IMR-90 (cell line): ENCODE measurements around the gene PIEZO2. TPM values are rescaled to one million over a fixed set of nuclear protein-coding genes. Genes with fewer than 3 reads are reported as not detected.

ENCODE experiments used
- ATAC-seq: fragments of 200-7000 bp; cut with Tn5 transposase; 2 replicates; pipeline ENCODE4 v1.9.1; 2020; ENCODE audit warnings: low read depth, mild to moderate bottlenecking, moderate library complexity
- BruUV-seq: library from RNA; stranded (reverse); fragments of 400-500 nt; replicated peaks from 2 replicates; lab custom pipeline; 2021; lab: Mats Ljungman, UMichigan
- CTCF ChIA-PET: fragments of 300-600 bp; formaldehyde crosslinking; extraction: SDS; loops from one replicate; lab custom pipeline; 2021; ENCODE audit warnings: antibody characterized with exemption; lab: Yijun Ruan, JAX
- POLR2A ChIA-PET: fragments of 300-600 bp; sonication (Branson Sonifier 250); formaldehyde crosslinking; loops from one replicate; lab custom pipeline; 2022; ENCODE audit warnings: antibody characterized with exemption; ENCODE audit not compliant: unreplicated experiment; lab: Charles Lee
- DNase-seq: peaks from one replicate; pipeline ENCODE4 v3.0.0; 2013
- H2AFZ ChIP-seq: replicated peaks from 2 replicates; pipeline ENCODE3; 2013; ENCODE audit warnings: low read length, mild to moderate bottlenecking; ENCODE audit not compliant: poor library complexity
- H2AK5ac ChIP-seq: 2 replicates; pipeline ENCODE4 v1.6.1; 2013; ENCODE audit warnings: low read depth, low read length, inconsistent platforms
- H2AK9ac ChIP-seq: replicated peaks from 2 replicates; pipeline ENCODE3; 2013; ENCODE audit warnings: mild to moderate bottlenecking, low read depth, low read length, moderate library complexity; ENCODE audit not compliant: poor library complexity
- H2BK120ac ChIP-seq: 2 replicates; pipeline ENCODE4 v1.6.1; 2013; ENCODE audit warnings: low read depth, low read length, inconsistent platforms
- H2BK15ac ChIP-seq: 3 replicates; pipeline ENCODE4 v1.6.1; 2013; ENCODE audit warnings: low read depth, low read length, inconsistent platforms
- H2BK20ac ChIP-seq: 2 replicates; pipeline ENCODE4 v1.6.1; 2013; ENCODE audit warnings: low read depth, mild to moderate bottlenecking, inconsistent platforms, low read length, moderate library complexity
- H2BK5ac ChIP-seq: 2 replicates; pipeline ENCODE4 v1.6.1; 2013; ENCODE audit warnings: mild to moderate bottlenecking, low read depth, low read length, inconsistent platforms; ENCODE audit not compliant: poor library complexity, severe bottlenecking
- H3K14ac ChIP-seq: replicated peaks from 2 replicates; pipeline ENCODE4 v1.6.1; 2013; ENCODE audit warnings: low read depth, low read length, inconsistent platforms
- H3K18ac ChIP-seq: 2 replicates; pipeline ENCODE4 v1.6.1; 2013; ENCODE audit warnings: low read depth, low read length, control low read depth
- H3K23ac ChIP-seq: 2 replicates; pipeline ENCODE4 v1.6.1; 2013; ENCODE audit warnings: low read depth, low read length, inconsistent platforms
- H3K27ac ChIP-seq: 2 replicates; pipeline ENCODE4 v1.5.1; 2013; ENCODE audit warnings: mild to moderate bottlenecking, control low read depth, low read length; ENCODE audit not compliant: insufficient read depth
- H3K27me3 ChIP-seq: 2 replicates; pipeline ENCODE4 v1.6.1; 2013; ENCODE audit warnings: low read length; ENCODE audit not compliant: control insufficient read depth, insufficient read depth
- H3K36me3 ChIP-seq: 2 replicates; pipeline ENCODE4 v1.6.1; 2013; ENCODE audit warnings: low read length, mixed read lengths; ENCODE audit not compliant: control insufficient read depth, insufficient read depth
- H3K4ac ChIP-seq: 2 replicates; pipeline ENCODE4 v1.6.1; 2013; ENCODE audit warnings: low read depth, low read length, inconsistent platforms
- H3K4me1 ChIP-seq: 2 replicates; pipeline ENCODE4 v1.6.1; 2013; ENCODE audit warnings: low read length, mixed read lengths; ENCODE audit not compliant: control insufficient read depth, insufficient read depth
- H3K4me2 ChIP-seq: 2 replicates; pipeline ENCODE4 v1.6.1; 2013; ENCODE audit warnings: low read depth, mild to moderate bottlenecking, control low read depth, low read length, moderate library complexity
- H3K4me3 ChIP-seq: 2 replicates; pipeline ENCODE4 v1.5.1; 2013; ENCODE audit warnings: low read depth, mild to moderate bottlenecking, control low read depth, low read length, moderate library complexity; ENCODE audit not compliant: insufficient read depth
- H3K56ac ChIP-seq: 2 replicates; pipeline ENCODE4 v1.6.1; 2013; ENCODE audit warnings: low read length, inconsistent platforms; ENCODE audit not compliant: insufficient read depth; ENCODE audit errors: extremely low read depth
- H3K79me1 ChIP-seq, 2 experiments: 2 replicates each; pipeline ENCODE4 v1.6.1; 2013; ENCODE audit warnings: low read length in 2 of 2, inconsistent platforms in 1 of 2, low read depth in 1 of 2
- H3K9ac ChIP-seq: 2 replicates; pipeline ENCODE4 v1.6.1; 2013; ENCODE audit warnings: low read depth, low read length, control low read depth
- H3K9me1 ChIP-seq: 2 replicates; pipeline ENCODE4 v1.6.1; 2013; ENCODE audit warnings: low read length, inconsistent platforms; ENCODE audit not compliant: insufficient read depth
- H3K9me3 ChIP-seq: 2 replicates; pipeline ENCODE4 v1.6.1; 2013; ENCODE audit warnings: low read length; ENCODE audit not compliant: control insufficient read depth, insufficient read depth
- H4K20me1 ChIP-seq: 2 replicates; pipeline ENCODE4 v1.6.1; 2013; ENCODE audit warnings: low read length, inconsistent platforms; ENCODE audit not compliant: insufficient read depth
- H4K5ac ChIP-seq: 2 replicates; pipeline ENCODE4 v1.6.1; 2013; ENCODE audit warnings: mild to moderate bottlenecking, low read depth, low read length, control low read depth
- H4K8ac ChIP-seq, 2 experiments: 2 replicates each; pipeline ENCODE4 v1.6.1; 2013; ENCODE audit warnings: low read depth in 2 of 2, low read length in 2 of 2, control low read depth in 1 of 2, inconsistent platforms in 1 of 2
- H4K91ac ChIP-seq: 2 replicates; pipeline ENCODE4 v1.6.1; 2013; ENCODE audit warnings: low read depth, low read length, inconsistent platforms; ENCODE audit not compliant: insufficient read depth
- BHLHE40 ChIP-seq: fragments of 150-350 bp; IDR thresholded peaks from 2 replicates; pipeline ENCODE4 v1.6.1; 2016; ENCODE audit warnings: mild to moderate bottlenecking, low read depth, low read length
- CEBPB ChIP-seq: IDR thresholded peaks from 2 replicates; pipeline ENCODE4 v1.6.1; 2012; ENCODE audit warnings: low read depth, low read length, improper control_type of control experiment
- CHD1 ChIP-seq: IDR thresholded peaks from 2 replicates; pipeline ENCODE4 v1.6.1; 2012; ENCODE audit warnings: low read depth, low read length, improper control_type of control experiment
- CTCF ChIP-seq: conservative IDR thresholded peaks from 2 replicates; pipeline ENCODE4 v1.5.1; 2012; ENCODE audit warnings: mild to moderate bottlenecking, low read depth, low read length, improper control_type of control experiment
- MAFK ChIP-seq: IDR thresholded peaks from 2 replicates; pipeline ENCODE4 v1.6.1; 2012; ENCODE audit warnings: low read depth, low read length, improper control_type of control experiment
- MAZ ChIP-seq: IDR thresholded peaks from 2 replicates; pipeline ENCODE4 v1.6.1; 2012; ENCODE audit warnings: low read depth, mild to moderate bottlenecking, low read length, improper control_type of control experiment, moderate library complexity, borderline replicate concordance
- MXI1 ChIP-seq: IDR thresholded peaks from 2 replicates; pipeline ENCODE4 v1.6.1; 2012; ENCODE audit warnings: low read depth, mild to moderate bottlenecking, low read length, moderate library complexity, borderline replicate concordance
- NFE2L2 ChIP-seq: fragments of 150-350 bp; IDR thresholded peaks from 2 replicates; pipeline ENCODE4 v1.6.1; 2016; ENCODE audit warnings: low read depth, mild to moderate bottlenecking, low read length
- POLR2A ChIP-seq: IDR thresholded peaks from 2 replicates; pipeline ENCODE4 v1.6.1; 2012; ENCODE audit warnings: mild to moderate bottlenecking, low read depth, low read length
- RAD21 ChIP-seq: IDR thresholded peaks from 2 replicates; pipeline ENCODE4 v1.6.1; 2012; ENCODE audit warnings: low read length, improper control_type of control experiment
- RCOR1 ChIP-seq: IDR thresholded peaks from 2 replicates; pipeline ENCODE4 v1.6.1; 2012; ENCODE audit warnings: mild to moderate bottlenecking, low read length, improper control_type of control experiment; ENCODE audit not compliant: insufficient replicate concordance
- RFX5 ChIP-seq: IDR thresholded peaks from 2 replicates; pipeline ENCODE4 v1.8.0; 2012; ENCODE audit warnings: low read depth, mild to moderate bottlenecking, low read length, moderate library complexity
- SMC3 ChIP-seq: fragments of 150-350 bp; IDR thresholded peaks from 2 replicates; pipeline ENCODE4 v1.6.1; 2016; ENCODE audit warnings: low read depth, mild to moderate bottlenecking, antibody characterized with exemption, low read length, moderate library complexity
- USF2 ChIP-seq: fragments of 150-350 bp; IDR thresholded peaks from 2 replicates; pipeline ENCODE4 v1.6.1; 2017; ENCODE audit warnings: mild to moderate bottlenecking, antibody characterized with exemption, low read length, low read depth
- WGBS, 2 experiments: methylation state at CpG; one replicate each; pipeline versions ENCODE4 v1.1.5 to v1.1.7; 2013; ENCODE audit warnings: missing lambda C conversion rate in 2 of 2; ENCODE audit not compliant: insufficient read length in 1 of 2; ENCODE audit errors: extremely low coverage in 2 of 2; 5-methylcytosine and 5-hydroxymethylcytosine counted together
- dilution Hi-C: fragments of 300-500 bp; cut with HindIII; formaldehyde crosslinking; loops from one replicate; pipeline ENCODE4 v1.14.3; 2018; ENCODE audit warnings: low sequenced_read_pairs; ENCODE audit not compliant: unreplicated experiment
- in situ Hi-C: fragments of 300-500 bp; cut with MboI; formaldehyde crosslinking; loops from 3 replicates; pipeline ENCODE4 v1.14.3; 2019; ENCODE audit warnings: low sequenced_read_pairs, inconsistent platforms, mixed read lengths
- intact Hi-C: fragments of 100-400 bp; cut with micrococcal nuclease; formaldehyde crosslinking; loops from 2 replicates; pipeline ENCODE4 v1.10.0; 2022
- polyA plus RNA-seq, 3 experiments: library from polyadenylated mRNA; depleted of rRNA; stranded (reverse); fragments of >200 nt; gene quantifications; 2 replicates each; pipeline ENCODE4 v1.2.3, GENCODE V29; 2012; ENCODE audit warnings: low replicate concordance in 1 of 3
- total RNA-seq: library from RNA; depleted of rRNA; stranded (reverse); fragments of >200 nt; gene quantifications from 2 replicates; pipeline ENCODE4 v1.2.3, GENCODE V29; 2012

PIEZO2 gene
- total and polyA plus RNA-seq, 2 of the 4 experiments (the other 2 are of a cell fraction) = 2.4 to 4.1 TPM

- H2AK9ac ChIP-seq = no peak overlapping the region
- H2AK5ac ChIP-seq = no peak overlapping the region
- H3K9me1 ChIP-seq = no peaks in the 10 kb centered on the region
- H3K23ac ChIP-seq = no peak overlapping the region
- peaks cover 11% of the 10 kb centered on the region; the same call in 1 of the 2 replicates for H3K36me3 ChIP-seq
- H3K4me3 ChIP-seq = no peak overlapping the region
- no peak overlapping the region for H4K8ac ChIP-seq
- no peak overlapping the region for H2BK20ac ChIP-seq
- no peak overlapping the region for H3K9ac ChIP-seq
- DNase-seq (peak; percentile 67), ATAC-seq (peak; percentile 86)
- H2BK15ac ChIP-seq = no peak overlapping the region
- no peak overlapping the region for H3K56ac ChIP-seq
- no peak overlapping the region for H2BK120ac ChIP-seq
- no peak overlapping the region for H3K4me2 ChIP-seq
- H2BK5ac ChIP-seq = no peak overlapping the region
- H3K79me1 ChIP-seq = no peaks in the 10 kb centered on the region
- H3K4ac ChIP-seq = no peak overlapping the region
- no peaks in the 10 kb centered on the region for H3K27me3 ChIP-seq
- no TSS peak for BruUV-seq
- H3K4me1 ChIP-seq = peaks cover 2% of the 10 kb centered on the region; the same call in 1 of the 2 replicates
- no peak overlapping the region for H2AFZ ChIP-seq
- no CpG with 5 or more reads among the region's 3 CpGs for WGBS, 2 experiments
- POLR2A ChIA-PET = no interaction called here
- H4K20me1 ChIP-seq = no peaks in the 10 kb centered on the region
- CTCF ChIA-PET = interaction anchor here (0.5 kb wide), 1 partner anchor 741 kb away, joined by 3 read pairs; no protein-coding TSS in a partner anchor
- no peak for TF ChIP-seq SMC3
- TF ChIP-seq POLR2A = no peak
- TF ChIP-seq USF2 = no peak
- 0 out of 2 replicates have a peak, but pooled peaks have one; percentile 9 for TF ChIP-seq CEBPB
- no peak for TF ChIP-seq RFX5
- TF ChIP-seq MAZ = no peak
- TF ChIP-seq CTCF = no peak
- no peak for TF ChIP-seq RCOR1
- 0 out of 2 replicates have a peak, but pooled peaks have one; percentile 14 for TF ChIP-seq NFE2L2
- no peak for TF ChIP-seq MXI1
- TF ChIP-seq MAFK = no peak
- no peak for TF ChIP-seq CHD1
- TF ChIP-seq BHLHE40 = no peak
- no peak for TF ChIP-seq RAD21
- dilution Hi-C loops (no loop called here), intact Hi-C loops (no loop called here), in situ Hi-C loops (no loop called here)
- no peak overlapping the region for H3K14ac ChIP-seq
- H4K5ac ChIP-seq = no peak overlapping the region
- no peaks in the 10 kb centered on the region for H3K9me3 ChIP-seq
- no peak overlapping the region for H4K91ac ChIP-seq
- H3K18ac ChIP-seq = no peak overlapping the region
- H3K27ac ChIP-seq = no peak overlapping the region
These were observed 378.2 kb downstream of the PIEZO2 start for GRCh38 chr18:10771053-10771709.
